Esophagus squamous epithelium (tissue), 5 donors: ENCODE data around the gene PRR5L. TPM values are rescaled to one million over a fixed set of nuclear protein-coding genes. Genes with fewer than 3 reads are reported as not detected.
"Not testable (repeated sequence)": the region's sequence is repeated elsewhere in the genome, so short reads cannot be mapped to it uniquely, and the experiment has no call there.

Experiments used
- DNase-seq: peaks from one replicate; lab custom pipeline; 2025; lab: John Stamatoyannopoulos, UW
- H3K27ac ChIP-seq, 4 donors: fragments of 200-600 bp; sonication (generic); one replicate each; pipeline ENCODE4 v1.5.1; 2016 to 2019; ENCODE audit warnings: mild to moderate bottlenecking in 1 of 4
- H3K27me3 ChIP-seq, 4 donors: fragments of 200-600 bp; sonication (generic); 1 replicate in 3 of 4; 2 replicates in 1 of 4; pipeline versions ENCODE4 v1.5.1 to v1.6.0; 2017 to 2021; ENCODE audit warnings: antibody characterized with exemption in 1 of 4
- H3K36me3 ChIP-seq, 3 donors: fragments of 200-600 bp; sonication (generic); one replicate each; pipeline ENCODE4 v1.5.1; 2016 to 2019
- H3K4me1 ChIP-seq, 3 donors: fragments of 200-600 bp; sonication (generic); one replicate each; pipeline ENCODE4 v1.5.1; 2017 to 2019
- H3K4me3 ChIP-seq, 4 donors: fragments of 200-600 bp; sonication (generic); 1 replicate in 3 of 4; 2 replicates in 1 of 4; pipeline ENCODE4 v1.5.1; 2016 to 2019; ENCODE audit warnings: mild to moderate bottlenecking in 2 of 4, moderate library complexity in 1 of 4
- H3K9me3 ChIP-seq, 3 donors: fragments of 200-600 bp; sonication (generic); one replicate each; pipeline ENCODE4 v1.5.1; 2016 to 2019
- POLR2A ChIP-seq, 4 donors: fragments of 450-650 bp; IDR thresholded peaks; one replicate each; pipeline ENCODE4 v1.6.1; 2017; ENCODE audit warnings: antibody characterized with exemption in 4 of 4, mild to moderate bottlenecking in 4 of 4, moderate library complexity in 3 of 4
- WGBS, 2 donors: methylation state at CpG; one replicate each; pipeline ENCODE4 v1.1.5; 2018; 5-methylcytosine and 5-hydroxymethylcytosine counted together
- intact Hi-C: fragments of 100-400 bp; cut with DNase I; formaldehyde crosslinking; loops from one replicate; pipeline ENCODE4 v1.15.0; 2022
- total RNA-seq, 4 donors: library from RNA; depleted of rRNA; stranded (reverse); fragments of >200 nt; gene quantifications; one replicate each; pipeline ENCODE4 v1.1.0, GENCODE V29; 2016
- TF ChIP-seq, protein P1 (sequence below), 6 experiments: fragments of 450-650 bp in 4 of 6; fragments of 200-600 bp in 2 of 6; sonication (generic) in 2 of 6; IDR thresholded peaks; one replicate each; pipeline ENCODE4 v1.5.1; 2016 to 2019; ENCODE audit warnings: antibody characterized with exemption in 6 of 6, mild to moderate bottlenecking in 4 of 6, moderate library complexity in 4 of 6
- donor health status: DM: yes; HTN: yes; CAD: no.

The PRR5L gene
- total RNA-seq, 4 donors from 2014 or later = 1.4 to 5.7 (median 1.8) TPM

DNA sequence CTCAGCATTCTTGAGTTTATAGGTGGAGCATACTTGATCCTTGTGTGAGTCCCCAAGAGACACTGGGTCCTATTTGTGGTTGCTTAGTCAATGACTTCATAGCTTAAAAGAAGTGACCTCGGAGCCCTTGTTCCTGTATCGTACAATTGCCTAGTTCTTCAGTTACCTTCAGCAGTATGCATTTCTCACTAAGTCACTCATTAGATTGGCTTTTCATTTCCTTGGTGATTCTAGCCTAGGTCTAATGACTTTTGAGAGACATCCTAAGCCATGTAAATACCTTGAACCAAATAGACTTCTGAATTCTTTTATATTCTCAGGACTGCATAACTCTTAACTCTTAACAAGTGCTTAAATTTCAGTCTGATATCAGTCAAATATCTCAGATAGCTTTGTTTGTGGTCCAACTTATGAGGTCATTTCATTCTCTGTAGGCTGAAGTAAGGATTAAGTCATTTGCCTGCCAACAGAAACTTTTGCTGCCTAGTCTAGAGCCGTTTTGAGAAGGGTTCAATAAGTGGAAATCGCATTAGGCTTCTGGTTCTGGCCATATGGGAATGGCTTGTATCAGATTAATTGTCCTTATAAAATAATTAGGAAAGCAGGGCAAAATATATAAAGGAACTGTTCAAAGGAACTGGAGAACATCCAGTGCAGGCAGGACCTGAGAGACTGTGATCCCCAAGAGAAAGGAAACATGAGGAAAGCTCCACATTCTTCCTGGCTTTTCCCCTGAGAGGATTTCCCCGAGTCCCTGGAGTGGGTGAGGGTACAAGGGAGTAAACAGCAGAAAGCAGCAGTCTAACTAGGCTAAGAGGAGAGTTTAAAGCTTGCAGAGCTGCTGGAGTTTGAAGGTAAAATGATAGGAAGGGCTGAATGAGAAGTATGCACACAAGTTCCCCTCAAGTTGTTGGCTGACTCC is 174.1 kb downstream of the PRR5L start:
- no peak for DNase-seq
- no peak overlapping the region for H3K27ac ChIP-seq
- 43 to 51% methylated on average over 5 of the region's 5 CpGs for WGBS, 2 donors
- no peaks in the 10 kb centered on the region for H3K36me3 ChIP-seq
- intact Hi-C loops = no loop called here
- H3K9me3 ChIP-seq = no peaks in the 10 kb centered on the region
- no peaks in the 10 kb centered on the region for H3K27me3 ChIP-seq
- no peak for TF ChIP-seq POLR2A (IDR thresholded peaks at IDR 0.05)
- TF ChIP-seq, protein P1, sequence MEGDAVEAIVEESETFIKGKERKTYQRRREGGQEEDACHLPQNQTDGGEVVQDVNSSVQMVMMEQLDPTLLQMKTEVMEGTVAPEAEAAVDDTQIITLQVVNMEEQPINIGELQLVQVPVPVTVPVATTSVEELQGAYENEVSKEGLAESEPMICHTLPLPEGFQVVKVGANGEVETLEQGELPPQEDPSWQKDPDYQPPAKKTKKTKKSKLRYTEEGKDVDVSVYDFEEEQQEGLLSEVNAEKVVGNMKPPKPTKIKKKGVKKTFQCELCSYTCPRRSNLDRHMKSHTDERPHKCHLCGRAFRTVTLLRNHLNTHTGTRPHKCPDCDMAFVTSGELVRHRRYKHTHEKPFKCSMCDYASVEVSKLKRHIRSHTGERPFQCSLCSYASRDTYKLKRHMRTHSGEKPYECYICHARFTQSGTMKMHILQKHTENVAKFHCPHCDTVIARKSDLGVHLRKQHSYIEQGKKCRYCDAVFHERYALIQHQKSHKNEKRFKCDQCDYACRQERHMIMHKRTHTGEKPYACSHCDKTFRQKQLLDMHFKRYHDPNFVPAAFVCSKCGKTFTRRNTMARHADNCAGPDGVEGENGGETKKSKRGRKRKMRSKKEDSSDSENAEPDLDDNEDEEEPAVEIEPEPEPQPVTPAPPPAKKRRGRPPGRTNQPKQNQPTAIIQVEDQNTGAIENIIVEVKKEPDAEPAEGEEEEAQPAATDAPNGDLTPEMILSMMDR (IDR thresholded peaks at IDR 0.05) = no peak
- H3K4me1 ChIP-seq = peaks cover 5 to 55% (median 7%) of the 10 kb centered on the region in 3 donors
- no peak overlapping the region for H3K4me3 ChIP-seq

DNA sequence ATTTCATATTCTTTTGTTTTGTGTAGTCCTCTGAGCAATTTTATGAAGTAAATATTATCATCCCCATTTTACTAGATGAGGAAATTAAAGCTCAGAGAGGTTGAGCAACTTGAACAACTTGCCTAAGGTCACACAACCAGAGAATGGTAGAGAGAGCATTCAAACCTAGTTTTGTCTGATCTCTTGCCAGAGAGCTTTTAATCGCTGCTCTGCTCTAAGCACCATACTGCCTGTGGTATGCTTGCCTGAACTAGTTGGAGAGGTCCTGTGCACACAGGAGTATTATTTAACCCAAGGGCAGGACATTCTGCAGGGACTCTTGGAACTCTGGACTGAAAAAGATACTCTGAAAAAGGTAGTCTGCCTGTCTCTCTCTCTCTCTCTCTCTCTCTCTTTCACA is 175.5 kb downstream of the PRR5L start:
- intact Hi-C loops = no loop called here
- no peak for DNase-seq

DNA sequence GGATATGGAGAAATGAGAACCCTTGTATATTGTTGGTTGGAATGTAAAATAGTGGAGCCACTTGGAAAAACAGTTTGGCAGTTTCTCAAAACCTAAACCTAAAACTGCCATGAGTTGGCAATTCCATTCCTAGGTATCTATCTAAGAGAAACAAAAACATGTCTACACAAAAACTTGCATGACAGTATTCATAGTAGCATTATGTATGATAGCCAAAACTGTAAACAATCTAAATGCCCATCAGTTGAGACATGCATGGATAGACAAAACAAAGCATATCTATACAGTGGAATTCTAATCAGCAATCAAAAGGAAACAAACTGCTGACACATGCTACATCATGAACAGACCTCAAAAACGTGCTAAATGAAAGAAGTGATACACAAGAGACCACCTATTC is 179.1 kb downstream of the PRR5L start:
- intact Hi-C loops = no loop called here
- H3K27me3 ChIP-seq = no peaks in the 10 kb centered on the region
- TF ChIP-seq POLR2A (IDR thresholded peaks at IDR 0.05) = no peak
- no peaks in the 10 kb centered on the region for H3K9me3 ChIP-seq
- H3K4me3 ChIP-seq = no peak overlapping the region
- no peaks in the 10 kb centered on the region for H3K36me3 ChIP-seq
- no peak overlapping the region for H3K27ac ChIP-seq
- WGBS, 2 donors = 27% methylated on average over 1 of the region's 1 CpG
- peaks cover 0 to 26% (median 0%) of the 10 kb centered on the region in 3 donors for H3K4me1 ChIP-seq
- DNase-seq = no peak

More for the DNA sequence above, 175.5 kb downstream of the PRR5L start:
- peaks cover 0 to 41% (median 7%) of the 10 kb centered on the region in 3 donors for H3K4me1 ChIP-seq
- TF ChIP-seq POLR2A (IDR thresholded peaks at IDR 0.05) = no peak
- TF ChIP-seq, protein P1 (IDR thresholded peaks at IDR 0.05) = no peak
- no peak overlapping the region for H3K27ac ChIP-seq
- H3K36me3 ChIP-seq = no peaks in the 10 kb centered on the region
- H3K4me3 ChIP-seq = no peak overlapping the region
- WGBS, 2 donors = 29 to 33% methylated on average over 1 of the region's 1 CpG
- H3K27me3 ChIP-seq = no peaks in the 10 kb centered on the region
- no peaks in the 10 kb centered on the region for H3K9me3 ChIP-seq

DNA sequence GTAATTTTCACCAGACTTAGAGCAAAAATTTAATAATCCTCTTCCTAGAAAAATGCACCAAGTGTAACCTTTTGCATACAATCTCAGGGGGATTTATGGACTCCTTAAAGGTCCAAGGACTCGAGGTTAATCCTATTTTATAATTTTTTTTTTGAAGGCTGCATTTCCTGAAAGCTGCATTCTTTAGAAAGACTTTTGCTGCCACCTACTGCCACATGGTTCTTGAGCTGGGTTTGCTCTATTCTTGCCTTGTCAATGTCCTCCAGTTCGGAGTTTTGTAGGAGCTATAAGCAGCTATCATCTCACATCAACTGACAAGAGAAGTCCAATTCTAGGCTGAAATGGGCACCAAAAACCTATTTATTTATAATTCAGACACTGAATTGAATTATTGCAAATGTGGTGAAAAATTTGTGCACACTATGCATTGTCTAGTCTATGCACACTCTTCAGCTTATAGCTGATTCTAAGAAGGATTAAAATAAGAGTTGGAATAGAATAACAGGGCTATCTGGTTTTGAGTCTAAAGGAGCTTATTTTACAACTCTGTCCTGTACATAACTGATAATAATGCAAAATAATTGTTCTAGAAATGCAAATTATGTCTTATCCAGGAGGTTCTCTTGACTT is 182.7 kb downstream of the PRR5L start:
- no peaks in the 10 kb centered on the region for H3K27me3 ChIP-seq
- peaks cover 0 to 9% (median 0%) of the 10 kb centered on the region in 3 donors for H3K36me3 ChIP-seq
- no peak for DNase-seq
- peaks cover 0 to 7% (median 0%) of the 10 kb centered on the region in 3 donors for H3K4me1 ChIP-seq
- 32 to 35% methylated on average over 2 of the region's 2 CpGs for WGBS, 2 donors
- H3K9me3 ChIP-seq = no peaks in the 10 kb centered on the region
- intact Hi-C loops = no loop called here
- no peak overlapping the region for H3K27ac ChIP-seq
- no peak for TF ChIP-seq POLR2A (IDR thresholded peaks at IDR 0.05)
- TF ChIP-seq, protein P1 (IDR thresholded peaks at IDR 0.05) = peak in 4 of 6 experiments; percentile 38 to 62 (median 48)
- no peak overlapping the region for H3K4me3 ChIP-seq

DNA sequence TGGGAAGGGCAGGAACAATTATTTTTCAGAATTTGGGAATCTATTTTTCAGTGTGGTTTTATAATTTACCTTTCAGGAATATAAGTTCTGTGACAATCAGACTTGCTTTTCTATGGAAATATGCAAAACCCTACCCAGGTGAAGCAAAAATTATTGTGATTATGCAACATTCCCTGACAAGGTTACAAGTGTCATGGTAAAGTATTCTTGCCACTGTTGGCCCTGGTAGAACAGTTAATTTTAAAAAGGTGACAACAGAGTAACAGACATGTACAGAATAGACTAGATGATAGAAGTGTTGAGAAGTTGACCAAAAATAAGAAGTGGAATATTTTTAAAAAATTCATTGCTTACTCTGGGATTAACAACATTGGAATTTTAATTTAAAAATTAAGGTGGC is 184.7 kb downstream of the PRR5L start:
- H3K4me3 ChIP-seq = no peak overlapping the region
- no peak overlapping the region for H3K27ac ChIP-seq
- DNase-seq = no peak
- H3K36me3 ChIP-seq = peaks cover 0 to 27% (median 7%) of the 10 kb centered on the region in 3 donors
- intact Hi-C loops = no loop called here
- no peaks in the 10 kb centered on the region for H3K27me3 ChIP-seq
- TF ChIP-seq, protein P1 (IDR thresholded peaks at IDR 0.05) = no peak
- TF ChIP-seq POLR2A (IDR thresholded peaks at IDR 0.05) = no peak
- H3K4me1 ChIP-seq = peaks cover 0 to 7% (median 0%) of the 10 kb centered on the region in 3 donors
- H3K9me3 ChIP-seq = no peaks in the 10 kb centered on the region

DNA sequence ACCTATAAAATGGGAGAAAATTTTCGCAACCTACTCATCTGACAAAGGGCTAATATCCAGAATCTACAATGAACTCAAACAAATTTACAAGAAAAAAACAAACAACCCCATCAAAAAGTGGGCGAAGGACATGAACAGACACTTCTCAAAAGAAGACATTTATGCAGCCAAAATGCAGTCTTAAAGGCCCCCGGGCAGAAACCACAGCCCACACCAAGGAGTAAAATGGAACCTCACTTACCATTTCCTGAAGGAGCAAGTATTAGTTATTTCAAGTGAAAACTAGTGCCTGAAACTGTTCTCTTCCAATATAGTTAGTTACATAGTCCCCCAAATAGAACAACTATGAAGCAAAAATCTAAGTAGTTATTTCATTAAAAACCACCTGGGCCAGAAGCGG is 187.0 kb downstream of the PRR5L start:
- peaks cover 0 to 20% (median 0%) of the 10 kb centered on the region in 3 donors for H3K4me1 ChIP-seq
- 85 to 86% methylated on average over 3 of the region's 4 CpGs for WGBS, 2 donors
- intact Hi-C loops = not testable (repeated sequence)

More for the DNA sequence above, 187.0 kb downstream of the PRR5L start:
- not testable (repeated sequence) for H3K9me3 ChIP-seq, H3K4me3 ChIP-seq, H3K27me3 ChIP-seq, H3K27ac ChIP-seq, DNase-seq
- peaks cover 0 to 49% (median 14%) of the 10 kb centered on the region in 3 donors for H3K36me3 ChIP-seq
